Activated B cell treated with CpG ODN at 0.5 μM for 24 hours (primary cell): Measurements from ENCODE around the gene ITSN1. TPM values are rescaled to one million over a fixed set of nuclear protein-coding genes. Genes with fewer than 3 reads are reported as not detected.

ENCODE experiments used
- ATAC-seq: fragments of 200-7000 bp; cut with Tn5 transposase; one replicate; pipeline ENCODE4 v1.10.0; 2021; ENCODE audit warnings: low read depth, mild to moderate bottlenecking, moderate library complexity
- CTCF ChIA-PET: fragments of 350-600 bp; sonication (Branson Sonifier 250); formaldehyde crosslinking; loops from one replicate; lab custom pipeline; 2021; ENCODE audit warnings: antibody characterized with exemption; lab: Charles Lee
- POLR2A ChIA-PET: fragments of 350-600 bp; sonication (Branson Sonifier 250); formaldehyde crosslinking; loops from one replicate; lab custom pipeline; 2021; ENCODE audit warnings: antibody characterized with exemption; lab: Charles Lee
- DNase-seq: peaks from one replicate; pipeline ENCODE4 v3.0.0; 2022
- H3K27ac Mint-ChIP-seq: one replicate; pipeline ENCODE4 v1.8.0; 2020; ENCODE audit warnings: mixed read lengths
- H3K27me3 Mint-ChIP-seq: one replicate; pipeline ENCODE4 v1.8.0; 2021; ENCODE audit warnings: mixed read lengths
- H3K36me3 Mint-ChIP-seq: one replicate; pipeline ENCODE4 v1.8.0; 2021; ENCODE audit warnings: low read depth, mixed read lengths
- H3K4me1 Mint-ChIP-seq: one replicate; pipeline ENCODE4 v1.8.0; 2021; ENCODE audit warnings: mixed read lengths
- H3K4me3 Mint-ChIP-seq: one replicate; pipeline ENCODE4 v1.8.0; 2020; ENCODE audit warnings: mild to moderate bottlenecking, mixed read lengths
- H3K9me3 Mint-ChIP-seq: one replicate; pipeline ENCODE4 v1.8.0; 2020; ENCODE audit warnings: mixed read lengths
- intact Hi-C: fragments of 100-400 bp; cut with micrococcal nuclease; formaldehyde crosslinking; loops from one replicate; pipeline ENCODE4 v1.15.1; 2024
- total RNA-seq: library from RNA; stranded (reverse); gene quantifications from 2 replicates; pipeline ENCODE4 v1.2.3, GENCODE V29; 2022
- TF ChIP-seq, protein P1 (sequence below): fragments of 200-600 bp; IDR thresholded peaks from one replicate; pipeline ENCODE4 v1.8.0; 2022; ENCODE audit warnings: antibody characterized with exemption, mild to moderate bottlenecking

Gene ITSN1
- total RNA-seq, 1 donor from 2014 or later: 2.9 TPM

DNA sequence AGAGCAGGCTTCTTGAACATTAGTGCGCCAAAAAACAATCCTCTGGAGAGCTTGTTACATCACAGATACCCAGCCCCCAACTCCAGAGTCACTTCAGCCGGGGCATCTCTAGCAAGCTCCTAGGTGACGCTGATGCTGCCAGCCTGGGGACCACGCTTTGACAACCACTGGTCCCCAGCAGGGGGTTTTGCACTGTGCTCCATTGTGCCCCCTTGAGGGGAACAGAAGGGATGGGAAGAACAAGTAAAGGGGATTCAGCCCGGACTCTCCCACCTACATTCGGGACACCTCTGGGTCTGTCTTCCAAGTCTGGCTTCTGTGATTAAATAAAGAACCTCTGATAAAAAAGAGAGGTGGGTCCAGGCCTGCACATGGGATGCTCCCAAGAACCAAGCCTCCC lies 212.9 kb downstream of the ITSN1 start:
- no peak overlapping the region for H3K27ac Mint-ChIP-seq
- ATAC-seq (no peak), DNase-seq (no peak)
- H3K27me3 Mint-ChIP-seq: peaks cover 3% of the 10 kb centered on the region
- CTCF ChIA-PET: no interaction called here
- POLR2A ChIA-PET: no interaction called here
- TF ChIP-seq, protein P1, sequence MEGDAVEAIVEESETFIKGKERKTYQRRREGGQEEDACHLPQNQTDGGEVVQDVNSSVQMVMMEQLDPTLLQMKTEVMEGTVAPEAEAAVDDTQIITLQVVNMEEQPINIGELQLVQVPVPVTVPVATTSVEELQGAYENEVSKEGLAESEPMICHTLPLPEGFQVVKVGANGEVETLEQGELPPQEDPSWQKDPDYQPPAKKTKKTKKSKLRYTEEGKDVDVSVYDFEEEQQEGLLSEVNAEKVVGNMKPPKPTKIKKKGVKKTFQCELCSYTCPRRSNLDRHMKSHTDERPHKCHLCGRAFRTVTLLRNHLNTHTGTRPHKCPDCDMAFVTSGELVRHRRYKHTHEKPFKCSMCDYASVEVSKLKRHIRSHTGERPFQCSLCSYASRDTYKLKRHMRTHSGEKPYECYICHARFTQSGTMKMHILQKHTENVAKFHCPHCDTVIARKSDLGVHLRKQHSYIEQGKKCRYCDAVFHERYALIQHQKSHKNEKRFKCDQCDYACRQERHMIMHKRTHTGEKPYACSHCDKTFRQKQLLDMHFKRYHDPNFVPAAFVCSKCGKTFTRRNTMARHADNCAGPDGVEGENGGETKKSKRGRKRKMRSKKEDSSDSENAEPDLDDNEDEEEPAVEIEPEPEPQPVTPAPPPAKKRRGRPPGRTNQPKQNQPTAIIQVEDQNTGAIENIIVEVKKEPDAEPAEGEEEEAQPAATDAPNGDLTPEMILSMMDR: no peak
- H3K4me1 Mint-ChIP-seq: no peaks in the 10 kb centered on the region
- H3K36me3 Mint-ChIP-seq: no peaks in the 10 kb centered on the region
- intact Hi-C loops: no loop called here
- H3K9me3 Mint-ChIP-seq: no peaks in the 10 kb centered on the region
- H3K4me3 Mint-ChIP-seq: no peak overlapping the region

DNA sequence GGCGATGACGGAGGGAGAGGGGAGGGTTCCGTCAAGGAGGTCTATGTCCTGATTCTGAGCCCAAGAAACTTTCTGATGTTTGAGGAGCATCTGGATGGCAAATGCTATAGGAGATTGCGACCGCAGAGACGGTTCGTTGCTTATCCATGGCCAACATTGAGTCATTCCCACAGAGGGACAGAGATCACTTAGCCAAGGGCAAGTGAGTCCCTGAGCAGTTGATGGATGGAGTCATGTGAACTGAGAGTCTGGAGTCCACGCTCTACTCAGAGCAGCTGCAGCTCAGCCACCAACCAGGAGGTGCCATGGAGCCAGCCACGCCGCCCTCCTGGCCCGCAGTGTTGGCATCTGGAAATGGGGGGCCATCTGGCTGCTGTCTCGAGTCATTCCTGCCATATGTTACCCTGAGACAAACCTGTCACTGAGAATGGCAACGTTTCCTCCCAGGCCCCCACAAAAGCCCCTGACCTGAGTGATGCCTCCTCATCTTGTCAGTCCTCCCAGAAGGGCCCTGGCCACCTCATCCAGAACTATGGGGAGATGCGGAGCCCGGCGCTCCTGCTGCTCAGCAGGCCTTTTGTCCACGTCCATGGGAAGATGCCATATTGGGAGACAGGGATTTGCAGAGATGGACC lies 214.7 kb downstream of the ITSN1 start:
- TF ChIP-seq, protein P1: no peak
- DNase-seq (no peak), ATAC-seq (no peak)
- Mint-ChIP-seq H3K4me3 (no peak overlapping the region), H3K27me3 (no peaks in the 10 kb centered on the region), H3K36me3 (no peaks in the 10 kb centered on the region), H3K27ac (no peak overlapping the region), H3K4me1 (no peaks in the 10 kb centered on the region), H3K9me3 (no peaks in the 10 kb centered on the region)
- CTCF ChIA-PET: no interaction called here
- intact Hi-C loops: no loop called here
- POLR2A ChIA-PET: no interaction called here

DNA sequence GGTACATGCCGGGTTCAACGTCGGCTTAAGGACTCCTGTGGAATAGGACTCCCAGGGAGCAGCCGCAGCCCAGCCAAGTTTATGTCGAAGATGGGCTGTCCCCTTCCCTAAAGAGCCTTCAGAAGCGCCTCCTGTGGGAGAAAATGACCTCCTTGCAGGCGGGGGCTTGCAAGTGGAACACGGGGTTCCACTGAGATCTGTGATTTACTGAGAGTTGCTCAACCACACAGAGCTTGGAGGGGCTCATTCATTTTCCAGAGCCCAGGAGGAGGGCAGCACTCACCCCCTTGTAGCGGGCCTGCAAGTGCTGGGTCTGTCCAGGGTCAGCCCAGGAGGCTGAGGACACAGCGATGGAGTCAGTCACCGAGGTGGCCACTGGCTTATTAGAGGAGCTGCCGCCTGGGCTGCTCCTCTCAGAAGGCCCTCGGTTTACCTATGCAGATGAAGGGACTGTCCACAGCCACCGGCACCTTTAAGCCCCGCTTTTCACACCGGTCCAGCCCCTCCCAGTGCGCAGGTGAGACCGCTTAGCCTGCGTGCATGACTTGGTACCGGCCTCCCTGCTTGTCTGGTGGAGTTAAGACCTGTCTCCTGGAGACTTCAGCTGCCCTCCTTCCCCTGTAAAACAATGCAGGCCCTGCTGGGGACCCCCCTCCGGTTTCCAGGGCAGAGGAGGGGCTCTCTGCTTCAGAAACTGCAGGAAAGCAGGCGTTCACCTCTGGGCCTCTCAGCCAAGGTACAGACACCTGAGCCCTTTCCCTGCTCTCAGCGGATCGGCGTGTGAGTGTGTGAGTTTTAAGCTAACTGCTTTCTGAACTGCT lies 215.8 kb downstream of the ITSN1 start:
- DNase-seq (no peak), ATAC-seq (no peak)
- no peaks in the 10 kb centered on the region for H3K4me1 Mint-ChIP-seq
- no peaks in the 10 kb centered on the region for H3K36me3 Mint-ChIP-seq
- intact Hi-C loops: no loop called here
- no peak overlapping the region for H3K27ac Mint-ChIP-seq
- POLR2A ChIA-PET: no interaction called here
- CTCF ChIA-PET: no interaction called here
- H3K27me3 Mint-ChIP-seq: no peaks in the 10 kb centered on the region
- H3K4me3 Mint-ChIP-seq: no peak overlapping the region
- TF ChIP-seq, protein P1: no peak
- H3K9me3 Mint-ChIP-seq: no peaks in the 10 kb centered on the region

DNA sequence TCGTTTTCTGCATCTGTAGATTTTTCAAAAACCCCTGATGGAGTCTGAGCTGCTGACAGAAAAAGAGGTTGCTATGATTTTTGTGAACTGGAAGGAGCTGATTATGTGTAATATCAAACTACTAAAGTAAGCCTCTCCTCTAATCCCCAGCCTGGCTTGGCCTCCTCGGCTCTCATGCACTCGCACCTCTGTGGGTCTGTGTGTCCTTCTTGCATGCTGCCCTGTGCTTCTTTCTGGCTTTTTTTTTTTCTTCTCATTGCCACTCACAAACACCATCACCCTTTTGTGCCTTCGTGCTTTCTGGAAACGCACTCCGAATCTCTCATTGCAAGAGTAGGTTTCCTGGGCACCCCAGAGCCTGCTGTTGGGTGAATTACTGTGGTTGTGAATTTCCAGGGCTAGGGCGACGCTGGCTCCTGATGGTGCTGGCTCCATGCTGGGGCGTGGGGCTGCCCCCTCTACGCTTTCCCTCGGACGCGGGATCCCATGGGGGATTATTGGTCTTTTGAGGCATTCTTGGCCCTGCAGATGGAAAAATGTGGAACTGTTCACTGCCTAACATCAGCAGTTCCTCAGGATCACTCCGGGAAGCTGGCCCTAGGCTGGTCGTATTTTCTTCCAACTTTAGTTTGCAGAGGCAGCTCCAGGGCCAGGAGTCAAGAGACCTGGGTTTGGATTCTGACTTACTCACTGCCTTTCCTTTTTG lies 216.5 kb downstream of the ITSN1 start:
- H3K27me3 Mint-ChIP-seq: no peaks in the 10 kb centered on the region
- POLR2A ChIA-PET: no interaction called here
- H3K27ac Mint-ChIP-seq: no peak overlapping the region
- TF ChIP-seq, protein P1: no peak
- intact Hi-C loops: no loop called here
- no peaks in the 10 kb centered on the region for H3K4me1 Mint-ChIP-seq
- no peaks in the 10 kb centered on the region for H3K36me3 Mint-ChIP-seq
- no peak overlapping the region for H3K4me3 Mint-ChIP-seq
- H3K9me3 Mint-ChIP-seq: no peaks in the 10 kb centered on the region
- CTCF ChIA-PET: no interaction called here
- DNase-seq (no peak), ATAC-seq (no peak)
